Fibroblast of upper back skin (primary cell): Measurements from ENCODE around the gene PTAR1.

Experiments
- DNase-seq: peaks from one replicate; pipeline ENCODE4 v3.0.0-alpha.2; 2013

Gene PTAR1

GRCh38 chr9:69748304-69748703 lies 11.5 kb downstream of the PTAR1 start:
- peak; percentile 41 for DNase-seq

- no peak for DNase-seq
Measured at GRCh38 chr9:69746859-69747560, 12.8 kb downstream of the PTAR1 start.

- peak; percentile 27 for DNase-seq
Measured at GRCh38 chr9:69745716-69746437, 13.9 kb downstream of the PTAR1 start.

- DNase-seq = peak; percentile 30
Measured at GRCh38 chr9:69744688-69745380, 15.0 kb downstream of the PTAR1 start.

GRCh38 chr9:69743930-69744329 lies 15.9 kb downstream of the PTAR1 start:
- no peak for DNase-seq

GRCh38 chr9:69740872-69741505 lies 18.8 kb downstream of the PTAR1 start:
- DNase-seq = peak; percentile 17

GRCh38 chr9:69731348-69731747 lies 28.5 kb downstream of the PTAR1 start:
- no peak for DNase-seq

GRCh38 chr9:69719983-69720382 lies 39.8 kb downstream of the PTAR1 start:
- DNase-seq = no peak

GRCh38 chr9:69719367-69719766 lies 40.4 kb downstream of the PTAR1 start:
- DNase-seq = peak; percentile 4

GRCh38 chr9:69718218-69718617 lies 41.6 kb downstream of the PTAR1 start:
- DNase-seq = no peak

GRCh38 chr9:69715825-69716224 lies 44.0 kb downstream of the PTAR1 start:
- no peak for DNase-seq

GRCh38 chr9:69715096-69715495 lies 44.7 kb downstream of the PTAR1 start:
- no peak for DNase-seq

- DNase-seq = no peak
Measured at GRCh38 chr9:69697475-69697874, 62.3 kb downstream of the PTAR1 start.

- no peak for DNase-seq
Measured at GRCh38 chr9:69696802-69697201, 63.0 kb downstream of the PTAR1 start.

- DNase-seq = no peak
Measured at GRCh38 chr9:69689991-69690538, 69.7 kb downstream of the PTAR1 start.

GRCh38 chr9:69683927-69684326 lies 75.9 kb downstream of the PTAR1 start:
- no peak for DNase-seq

GRCh38 chr9:69678843-69679538 lies 80.8 kb downstream of the PTAR1 start:
- DNase-seq = no peak

GRCh38 chr9:69677931-69678330 lies 81.9 kb downstream of the PTAR1 start:
- DNase-seq = no peak

GRCh38 chr9:69675563-69675962 lies 84.2 kb downstream of the PTAR1 start:
- DNase-seq = no peak

GRCh38 chr9:69674716-69675438 lies 84.9 kb downstream of the PTAR1 start:
- peak; percentile 96 for DNase-seq

GRCh38 chr9:69674112-69674685 lies 85.6 kb downstream of the PTAR1 start:
- peak; percentile 22 for DNase-seq

GRCh38 chr9:69673311-69673640 lies 86.5 kb downstream of the PTAR1 start:
- DNase-seq = no peak
